A549 (cell line): Measurements from ENCODE around the gene FRMD4A.

ENCODE experiments used
- CBX2 ChIP-seq: fragments of 200-600 bp; sonication (generic); IDR thresholded peaks from 2 replicates; pipeline ENCODE4 v1.6.1; 2016; ENCODE audit warnings: low read depth, mild to moderate bottlenecking, borderline replicate concordance
- CTCF ChIP-seq: fragments of >200 bp; sonication (Bioruptor Twin); formaldehyde crosslinking; IDR thresholded peaks from 3 replicates; pipeline ENCODE4 v1.5.1; 2016
- KDM5A ChIP-seq: fragments of 200-600 bp; sonication (generic); IDR thresholded peaks from 2 replicates; pipeline ENCODE4 v1.6.1; 2016; ENCODE audit warnings: antibody characterized with exemption, mild to moderate bottlenecking
- MYC ChIP-seq: IDR thresholded peaks from 2 replicates; pipeline ENCODE4 v1.6.1; 2012; ENCODE audit warnings: mild to moderate bottlenecking, inconsistent platforms, low read length, improper control_type of control experiment, borderline replicate concordance
- NR3C1 ChIP-seq: fragments of >200 bp; sonication (Bioruptor Twin); formaldehyde crosslinking; IDR thresholded peaks from 3 replicates; pipeline ENCODE4 v1.6.1; 2017
- POLR2A ChIP-seq: IDR thresholded peaks from 2 replicates; pipeline ENCODE4 v1.6.1; 2012; ENCODE audit warnings: mild to moderate bottlenecking, low read length
- SMC3 ChIP-seq: fragments of >200 bp; sonication (Bioruptor Twin); formaldehyde crosslinking; IDR thresholded peaks from 3 replicates; pipeline ENCODE4 v1.6.1; 2018; ENCODE audit warnings: inconsistent platforms
- SREBF2 ChIP-seq: fragments of 450-650 bp; IDR thresholded peaks from 2 replicates; pipeline ENCODE4 v1.6.1; 2014; ENCODE audit warnings: mild to moderate bottlenecking, moderate library complexity
- ZFP36 ChIP-seq: fragments of 450-650 bp; IDR thresholded peaks from 2 replicates; pipeline ENCODE4 v1.6.1; 2014; ENCODE audit warnings: borderline replicate concordance; ENCODE audit not compliant: partially characterized antibody

- TF ChIP-seq ZFP36 (no peak), CBX2 (no peak), MYC (no peak), CTCF (no peak), SMC3 (no peak), SREBF2 (no peak), NR3C1 (no peak), POLR2A (no peak), KDM5A (no peak)
Observed at GRCh38 chr10:14134275-14134674, 196.4 kb downstream of the FRMD4A start.
